GM18508 (cell line): ENCODE data around the gene KDM8.

Experiments used
- ATAC-seq: cut with Tn5 transposase; IDR thresholded peaks from one replicate; pipeline ENCODE4 v1.9.1; 2021; ENCODE audit warnings: moderate number of reproducible peaks; ENCODE audit not compliant: insufficient read depth, unreplicated experiment

Gene KDM8

DNA sequence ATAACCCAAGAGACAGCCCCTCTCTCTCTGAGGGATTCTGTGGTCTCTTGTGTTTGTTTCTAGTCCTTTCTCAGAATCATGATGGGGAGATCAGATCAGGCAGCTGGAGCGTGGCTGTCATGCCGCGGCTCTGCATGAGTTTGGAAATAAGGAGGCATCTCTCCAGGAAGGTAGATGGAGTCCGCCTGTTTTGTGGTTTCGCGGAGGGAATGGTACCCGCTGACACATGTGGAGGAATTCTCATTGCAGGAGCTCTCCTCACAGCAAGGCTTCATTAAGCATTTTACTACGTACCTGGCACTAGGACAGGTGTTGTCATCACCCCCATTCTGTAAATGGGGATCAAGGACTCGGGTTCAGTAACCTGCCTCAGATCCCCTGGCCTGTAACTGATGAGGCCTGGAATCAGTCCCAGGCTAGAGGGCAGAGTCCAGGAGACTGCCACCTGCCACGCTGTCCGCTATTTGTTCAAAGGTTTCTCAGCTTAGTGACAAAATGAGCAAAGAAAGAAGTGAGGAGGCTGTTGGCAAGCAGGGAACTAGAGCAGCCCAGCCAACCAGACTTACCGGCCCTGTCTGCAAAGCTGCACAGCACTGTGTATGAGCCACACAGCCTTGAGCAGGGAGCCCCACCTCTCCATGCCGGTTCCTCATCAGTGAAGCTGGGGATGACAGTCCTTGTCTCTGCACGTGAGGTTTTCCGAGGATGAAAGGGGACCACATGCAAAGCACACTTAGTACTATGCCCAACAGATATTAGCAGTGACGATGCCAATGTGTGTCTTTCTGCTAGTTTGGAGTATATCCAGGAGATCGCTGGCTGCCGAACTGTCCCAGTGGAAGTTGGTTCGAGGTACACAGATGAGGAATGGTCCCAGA, 11.0 kb downstream of the KDM8 start:
- no peak for ATAC-seq

DNA sequence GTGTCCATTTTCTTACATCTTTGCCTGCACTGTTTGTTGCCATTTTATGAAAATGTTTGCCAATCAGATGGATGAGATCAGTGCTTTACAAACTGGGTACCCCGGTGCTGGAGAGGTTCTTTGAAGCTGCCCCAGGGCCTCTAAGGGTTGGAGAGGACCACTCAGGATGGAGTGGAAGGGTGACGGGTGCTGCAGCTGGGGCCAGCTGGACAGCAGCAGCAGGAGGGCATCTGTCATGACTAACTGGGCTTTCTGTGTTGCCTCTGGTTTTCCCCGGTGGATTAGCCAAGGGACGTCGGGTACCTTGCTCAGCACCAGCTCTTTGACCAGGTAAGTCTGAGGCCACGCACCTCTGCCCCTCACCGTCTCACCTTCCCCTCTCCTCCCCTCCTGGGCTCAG, 12.3 kb downstream of the KDM8 start:
- no peak for ATAC-seq

DNA sequence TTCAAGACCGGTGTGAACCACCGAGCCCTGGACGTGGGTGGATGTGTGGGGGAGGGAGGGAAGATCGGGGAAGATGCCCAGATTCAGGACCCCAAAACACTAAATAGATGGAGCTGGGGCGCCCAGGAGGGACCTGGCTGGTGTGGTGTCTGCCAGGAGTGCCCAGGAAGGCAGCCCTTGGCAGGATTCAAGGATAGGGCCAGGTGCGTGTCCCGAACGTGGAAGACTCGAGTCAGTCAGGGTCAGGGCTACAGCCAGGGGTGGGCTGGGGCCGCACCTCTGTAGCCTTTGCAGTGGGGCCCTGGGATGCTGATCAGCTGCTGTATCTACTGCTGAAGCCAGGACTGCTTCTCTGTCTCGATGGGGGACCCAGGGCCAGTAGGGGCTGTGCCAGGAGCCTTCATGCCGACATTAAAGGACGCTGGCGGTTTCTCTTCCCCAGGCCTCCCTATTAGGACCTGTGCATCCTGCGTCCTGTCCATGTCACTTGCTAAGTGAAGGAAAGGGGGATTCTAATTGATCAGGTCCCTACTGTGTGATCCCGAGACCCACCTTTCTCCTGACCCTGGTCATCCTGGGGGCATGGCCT, 13.1 kb downstream of the KDM8 start:
- no peak for ATAC-seq

DNA sequence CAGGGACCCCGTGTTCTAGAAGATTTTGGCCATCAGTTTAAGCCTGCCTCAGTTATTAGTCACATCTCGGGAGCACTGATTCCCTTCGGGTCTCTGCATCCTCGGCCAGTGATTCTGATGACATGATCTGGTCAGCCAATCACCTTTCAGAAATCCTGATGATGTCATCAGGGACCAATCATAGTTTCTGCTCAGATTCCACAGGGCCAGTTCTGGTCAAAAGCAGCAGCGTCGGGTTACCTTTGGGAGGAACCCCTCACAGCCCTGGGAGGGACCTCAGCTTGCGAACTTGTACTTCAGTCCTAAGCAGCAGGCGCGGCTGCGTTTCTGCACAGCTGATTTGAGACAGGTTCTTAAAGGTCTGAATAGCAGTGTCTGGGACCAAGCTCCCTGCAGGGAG, 13.9 kb downstream of the KDM8 start:
- ATAC-seq: no peak

DNA sequence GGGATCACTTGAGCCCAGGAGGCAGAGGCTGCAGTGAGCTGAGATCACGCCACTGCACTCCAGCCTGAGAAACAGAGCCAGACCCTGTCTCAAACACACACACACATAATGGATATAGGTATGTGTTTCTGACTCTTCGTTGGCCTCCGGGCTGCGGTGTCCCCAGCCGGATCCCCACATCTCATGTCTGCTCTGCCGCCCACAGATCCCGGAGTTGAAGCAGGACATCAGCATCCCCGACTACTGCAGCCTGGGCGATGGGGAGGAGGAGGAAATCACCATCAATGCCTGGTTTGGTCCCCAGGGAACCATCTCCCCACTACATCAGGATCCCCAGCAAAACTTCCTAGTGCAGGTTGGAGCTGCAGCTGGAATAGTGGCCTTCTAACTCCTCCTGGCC, 15.4 kb downstream of the KDM8 start:
- ATAC-seq: no peak

DNA sequence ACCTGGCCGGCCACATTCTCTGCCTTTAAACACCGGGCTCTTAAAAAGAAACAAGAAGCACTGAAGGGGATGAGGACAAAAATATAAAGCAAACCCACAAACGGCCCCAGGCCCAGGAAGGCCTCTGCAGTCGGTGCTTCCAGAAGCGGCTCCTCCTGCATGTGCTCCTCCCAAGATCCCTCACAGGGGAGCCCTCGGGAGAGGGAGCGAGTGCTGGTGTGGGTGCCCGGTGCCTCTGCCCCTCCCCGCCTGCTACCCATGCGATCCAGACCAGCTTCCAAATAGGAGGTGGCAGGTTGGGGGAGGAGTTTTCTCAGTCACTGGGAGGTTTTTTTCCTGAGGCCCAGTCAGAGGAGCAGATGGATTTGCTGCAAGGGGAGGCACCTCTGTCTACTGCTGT, 15.8 kb downstream of the KDM8 start:
- ATAC-seq: no peak

DNA sequence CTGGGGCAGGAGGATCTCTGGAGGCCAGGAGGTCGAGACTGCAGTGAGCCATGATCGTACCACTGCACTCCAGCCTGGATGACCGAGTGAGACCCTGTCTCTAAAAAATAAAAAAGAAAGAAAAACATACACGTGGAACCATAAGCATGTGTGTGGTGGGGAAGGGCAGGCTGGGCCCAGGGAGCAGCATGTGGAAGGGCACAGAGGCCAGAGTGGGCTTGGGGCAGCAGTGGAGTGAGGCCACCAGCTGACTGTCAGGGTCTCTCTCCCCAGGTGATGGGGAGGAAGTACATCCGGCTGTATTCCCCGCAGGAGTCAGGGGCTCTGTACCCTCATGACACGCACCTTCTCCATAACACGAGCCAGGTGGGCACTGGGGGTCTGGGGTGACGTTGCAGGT, 16.8 kb downstream of the KDM8 start:
- no peak for ATAC-seq

DNA sequence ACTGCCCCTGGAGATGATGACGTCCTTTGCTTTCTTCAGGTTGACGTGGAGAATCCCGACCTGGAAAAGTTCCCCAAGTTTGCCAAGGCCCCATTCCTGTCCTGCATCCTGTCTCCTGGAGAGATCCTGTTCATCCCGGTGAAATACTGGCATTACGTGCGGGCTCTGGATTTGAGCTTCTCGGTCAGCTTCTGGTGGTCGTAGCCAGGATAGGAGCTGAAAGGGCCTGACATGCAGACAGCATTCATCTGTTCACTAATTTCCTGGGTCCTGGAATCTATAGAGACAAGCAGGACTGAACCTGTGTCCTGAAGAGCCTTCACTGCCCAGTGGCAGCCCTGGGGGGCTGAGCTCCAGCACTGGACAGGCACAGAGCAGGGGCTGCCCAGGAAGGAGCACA, 17.2 kb downstream of the KDM8 start:
- no peak for ATAC-seq

DNA sequence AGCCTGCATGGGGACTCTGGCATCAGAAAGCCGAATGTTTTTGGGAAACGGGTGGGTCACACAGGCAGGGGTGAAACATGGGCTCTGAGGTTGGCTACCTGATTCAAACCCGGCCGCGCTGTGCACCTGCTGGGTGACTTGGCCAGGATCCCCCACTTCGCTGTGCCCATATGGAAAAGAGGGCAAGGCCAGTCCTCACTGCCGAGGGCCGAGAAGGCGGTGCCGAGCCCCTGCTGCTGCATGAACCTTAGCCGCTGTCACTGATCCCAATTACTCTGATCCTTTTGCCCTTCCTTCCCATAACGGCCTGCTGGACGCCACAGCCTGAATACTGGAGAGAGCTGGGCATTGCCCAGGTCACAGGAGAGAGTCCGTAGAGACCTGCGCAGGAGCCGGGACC, 17.7 kb downstream of the KDM8 start:
- no peak for ATAC-seq

DNA sequence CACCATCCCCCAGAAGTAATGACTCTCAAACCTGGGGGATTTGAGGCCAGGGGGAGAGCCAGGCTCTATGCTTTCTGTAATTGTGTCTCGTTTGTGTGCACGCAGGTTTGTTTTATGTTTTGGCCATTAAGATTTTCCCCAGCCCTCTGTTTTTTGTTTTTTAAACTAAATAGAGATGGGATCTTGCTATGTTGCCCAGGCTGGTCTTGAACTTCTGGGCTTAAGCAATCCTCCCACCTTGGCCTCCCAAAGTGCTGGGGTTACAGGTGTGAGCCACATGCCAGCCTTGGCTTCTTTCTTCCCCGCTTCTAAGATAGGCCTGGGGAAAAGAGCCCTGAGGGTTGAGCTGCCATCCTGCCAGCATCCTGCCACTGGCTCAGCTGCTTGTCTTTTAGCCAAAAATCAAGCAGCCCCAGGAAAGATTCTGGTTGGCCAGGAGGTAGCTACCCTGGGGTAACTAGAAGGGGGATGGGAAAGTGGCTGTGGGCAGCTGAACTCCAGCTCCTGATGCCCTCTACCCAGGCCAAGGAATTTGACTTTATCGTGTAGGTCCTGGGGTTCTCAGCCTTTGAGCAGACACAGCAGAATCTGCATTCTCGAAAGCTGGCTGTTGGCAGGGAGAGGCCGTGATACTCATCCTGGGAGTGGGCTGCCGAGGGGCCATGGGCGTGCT, 18.4 kb downstream of the KDM8 start:
- no peak for ATAC-seq

DNA sequence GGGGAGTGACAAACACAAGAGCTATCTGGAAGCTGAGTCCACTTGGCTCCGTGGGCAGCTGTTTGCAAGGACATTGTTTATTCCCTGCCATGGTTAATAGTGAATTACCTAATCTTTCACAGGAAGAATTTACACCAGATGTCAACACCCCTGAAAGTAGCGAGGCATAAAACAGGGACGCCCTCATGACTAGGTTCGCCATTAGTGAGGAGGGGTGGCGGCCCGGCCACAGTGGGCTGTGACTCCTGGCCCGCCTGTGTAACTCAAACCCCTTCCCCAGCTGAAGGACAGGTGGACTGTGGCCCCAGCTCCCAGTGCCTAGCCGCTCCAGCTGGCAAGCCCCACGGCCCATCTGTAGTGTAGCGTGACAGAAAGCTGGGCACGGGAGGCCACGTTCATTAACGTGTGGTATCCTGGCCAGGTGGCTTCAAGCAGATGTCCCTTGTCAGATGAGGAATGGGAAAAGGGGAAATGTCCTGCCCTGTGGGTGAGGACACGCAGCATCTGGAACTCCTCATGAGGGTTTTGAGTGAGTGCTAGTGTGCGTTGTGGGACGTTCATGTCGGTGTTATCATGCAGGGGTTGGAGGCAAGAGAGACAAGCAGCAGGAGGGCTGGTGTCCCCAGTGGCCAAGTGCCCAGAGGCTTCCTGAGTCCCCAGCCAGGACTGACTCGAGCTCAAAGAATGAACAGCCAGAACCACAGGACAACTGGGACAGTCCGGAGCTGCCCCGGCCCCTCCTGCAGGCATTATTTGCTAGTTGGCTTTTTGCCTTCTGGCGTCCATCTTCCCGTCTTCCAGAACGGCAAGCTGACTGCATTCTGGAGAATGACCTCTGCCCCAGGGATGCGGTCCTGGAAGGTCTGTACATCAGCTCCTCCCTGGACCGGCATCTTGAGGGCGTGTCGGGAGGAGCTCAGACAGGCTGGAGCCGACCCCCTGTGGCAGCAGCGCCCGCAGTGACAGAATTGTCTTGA, 19.2 kb downstream of the KDM8 start:
- ATAC-seq: no peak

DNA sequence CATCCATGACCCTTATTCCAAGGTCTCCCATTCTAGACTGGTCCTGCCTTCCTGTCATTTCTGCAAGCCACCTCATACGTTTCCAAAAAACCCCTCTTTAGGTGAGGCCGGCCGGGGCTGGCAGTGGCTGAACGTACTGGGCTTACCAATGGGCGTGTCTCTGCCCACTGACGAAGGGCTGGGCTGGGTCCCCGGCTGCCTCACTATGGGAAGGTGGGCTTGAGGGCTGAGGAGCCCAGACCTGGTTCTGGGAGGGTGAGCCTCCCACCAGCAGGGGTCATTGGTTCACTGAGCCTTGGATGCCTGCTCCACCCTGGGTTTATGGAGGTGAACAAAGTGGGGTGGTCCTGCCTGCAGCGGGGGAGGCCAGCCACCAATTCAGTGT, 19.9 kb downstream of the KDM8 start:
- ATAC-seq: no peak

DNA sequence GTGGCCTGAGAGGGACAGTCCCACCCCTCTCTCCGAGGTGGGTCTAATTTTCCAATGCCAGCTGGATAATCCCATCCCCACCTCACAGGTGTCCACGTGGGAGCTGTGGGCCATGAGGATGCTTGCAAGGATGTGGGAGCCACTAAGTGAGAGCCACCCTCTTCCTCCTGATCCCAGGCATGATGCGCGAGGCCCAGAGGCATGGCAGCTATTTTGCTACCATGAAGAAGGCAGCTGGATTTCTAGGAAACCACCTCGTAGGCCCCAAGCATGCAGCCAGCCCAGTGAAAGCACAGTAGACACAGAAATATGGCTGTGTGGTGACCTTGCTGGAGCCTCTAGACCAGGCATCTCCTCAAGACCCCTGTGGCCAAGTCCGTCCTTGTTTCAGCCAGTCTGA, 20.4 kb downstream of the KDM8 start:
- ATAC-seq: no peak

DNA sequence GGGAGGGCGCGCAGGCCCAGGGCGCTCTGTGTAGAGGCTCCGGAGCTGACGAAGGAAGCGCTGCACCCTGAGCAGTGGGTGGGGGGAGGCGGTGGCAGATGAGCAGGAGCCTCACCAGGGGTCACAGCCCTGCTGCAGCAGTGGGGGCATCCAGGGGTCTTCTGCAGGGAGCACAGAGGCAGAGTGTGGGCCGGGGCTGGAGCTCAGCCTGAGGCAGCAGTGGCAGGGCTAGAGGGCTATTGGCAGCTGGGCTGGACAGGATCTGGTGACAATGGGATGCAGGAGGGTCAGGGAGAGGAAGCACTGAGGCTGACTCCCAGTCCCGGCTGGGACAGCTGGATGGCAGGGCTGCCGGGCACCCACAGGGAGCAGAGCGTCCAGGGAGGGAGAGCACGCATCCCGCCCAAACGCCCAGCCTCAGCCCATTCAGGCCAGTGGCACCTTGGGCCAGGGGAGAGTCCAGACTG, 21.0 kb downstream of the KDM8 start:
- ATAC-seq: no peak

DNA sequence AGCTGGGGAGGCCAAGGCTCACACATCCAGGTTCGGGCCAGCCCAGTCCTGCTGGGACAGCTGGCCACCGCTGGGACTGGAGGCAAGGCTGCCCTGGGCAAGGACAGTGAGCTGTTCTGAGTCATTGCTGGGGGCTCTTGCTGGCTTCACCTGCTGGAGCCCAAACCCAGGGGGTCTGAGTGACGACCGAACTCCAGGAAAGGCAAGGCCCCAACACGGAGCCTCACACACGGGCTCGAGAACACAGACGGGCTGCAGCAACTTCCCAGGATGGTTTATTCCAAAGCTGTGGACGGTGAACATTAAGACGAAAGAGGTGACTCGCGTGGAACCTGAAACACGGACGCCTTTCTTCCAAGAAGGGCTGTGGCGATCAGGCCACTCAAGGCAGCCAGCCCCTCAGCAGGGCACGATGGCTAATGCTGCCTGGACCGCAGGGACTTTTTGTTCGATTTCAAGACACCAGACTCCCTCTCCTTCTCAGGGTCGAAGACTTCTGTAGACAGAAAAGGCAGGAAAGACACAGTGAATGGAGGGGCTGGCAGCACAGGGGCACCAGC, 21.5 kb downstream of the KDM8 start:
- no peak for ATAC-seq

DNA sequence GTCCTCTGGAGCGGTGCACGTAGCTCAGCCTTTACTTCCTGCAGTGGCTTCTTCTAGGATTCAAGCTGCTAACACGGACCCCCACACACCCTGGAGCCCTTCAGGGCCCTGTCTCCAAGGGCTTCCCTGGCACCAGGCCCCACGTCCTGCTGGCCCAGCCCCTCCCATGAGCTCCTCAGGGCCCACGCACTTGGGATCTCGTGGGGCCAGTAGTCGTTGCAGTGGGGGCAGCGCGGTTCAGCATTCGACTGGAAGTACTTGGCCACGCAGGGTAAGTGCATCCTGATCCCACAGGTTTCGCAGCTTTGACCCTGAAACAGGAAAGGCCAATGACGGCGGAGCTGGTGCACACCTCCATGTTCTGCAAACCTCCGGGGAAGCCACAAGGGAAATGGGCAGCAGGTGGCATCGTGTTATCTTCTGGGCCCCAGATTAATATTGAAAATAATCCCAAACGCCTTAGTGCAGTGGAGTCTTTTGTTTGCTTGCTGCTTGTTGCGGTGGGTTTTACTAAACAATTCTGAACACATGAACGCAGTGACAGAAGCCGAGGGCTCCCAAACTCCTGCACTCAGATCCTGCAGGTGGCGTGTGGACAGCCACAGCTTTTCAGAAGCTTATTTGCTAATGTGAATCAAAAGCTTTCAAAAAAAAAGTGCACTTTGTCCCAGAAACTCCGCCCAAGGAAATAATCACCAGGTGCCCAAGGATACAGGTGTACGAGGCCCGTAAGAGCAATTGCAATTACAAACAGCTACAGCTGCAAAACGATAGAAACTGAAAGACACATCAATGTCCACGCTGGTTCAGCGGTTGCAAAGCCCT, 22.4 kb downstream of the KDM8 start:
- no peak for ATAC-seq

DNA sequence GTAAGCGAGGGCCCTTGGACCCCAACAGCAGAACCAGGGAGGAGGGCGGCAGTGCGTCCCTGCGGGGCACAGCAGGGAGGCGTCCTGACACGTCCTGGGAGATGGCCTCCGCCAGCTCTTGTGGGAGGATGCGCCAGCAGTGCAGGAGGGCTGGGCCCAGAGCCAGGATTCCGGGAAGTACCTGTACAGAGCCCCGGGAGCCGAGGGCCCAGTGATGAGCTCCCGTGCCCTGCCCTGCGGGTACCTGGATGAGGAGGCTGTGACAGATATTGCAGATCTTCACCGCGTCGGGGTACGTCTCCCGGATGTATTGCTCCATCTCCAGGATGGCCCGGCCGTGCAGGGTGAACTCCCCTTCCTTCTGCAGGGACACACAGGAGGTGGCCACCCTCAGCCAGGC, 23.1 kb downstream of the KDM8 start:
- ATAC-seq: no peak

DNA sequence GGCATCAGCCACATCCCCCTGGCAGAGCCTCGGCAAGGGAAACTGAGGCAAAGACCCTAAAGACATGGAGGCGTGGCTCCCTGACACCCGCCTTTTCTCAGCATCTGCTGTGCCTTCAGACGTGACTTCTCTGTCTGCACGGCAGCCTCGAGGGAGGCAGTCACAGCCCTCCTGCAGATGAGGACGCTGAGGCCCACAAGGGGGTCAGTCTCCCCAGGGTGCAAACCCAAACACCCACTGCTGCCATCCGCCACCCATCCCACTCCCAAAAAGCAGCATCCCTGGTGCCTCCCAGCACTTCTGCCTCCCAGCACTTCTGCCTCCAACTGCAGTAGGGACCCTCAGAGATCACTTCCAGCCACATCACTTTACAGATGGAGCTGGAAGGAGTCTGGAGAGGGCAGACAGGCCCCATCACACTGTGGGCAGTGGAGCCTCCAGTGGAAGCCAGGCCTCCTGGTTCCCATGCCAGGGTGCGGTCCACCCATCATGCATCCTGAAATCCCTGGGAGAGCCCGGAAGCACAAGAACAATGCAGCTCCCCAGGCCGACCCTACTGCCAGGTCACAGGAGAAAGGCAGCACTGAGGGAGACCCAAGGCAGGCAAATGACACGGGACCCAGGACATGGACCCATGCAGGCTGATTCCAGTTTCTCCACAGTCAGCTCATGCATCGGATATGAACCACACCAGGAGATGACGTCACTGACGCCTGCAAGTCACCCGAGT, 23.8 kb downstream of the KDM8 start:
- no peak for ATAC-seq

DNA sequence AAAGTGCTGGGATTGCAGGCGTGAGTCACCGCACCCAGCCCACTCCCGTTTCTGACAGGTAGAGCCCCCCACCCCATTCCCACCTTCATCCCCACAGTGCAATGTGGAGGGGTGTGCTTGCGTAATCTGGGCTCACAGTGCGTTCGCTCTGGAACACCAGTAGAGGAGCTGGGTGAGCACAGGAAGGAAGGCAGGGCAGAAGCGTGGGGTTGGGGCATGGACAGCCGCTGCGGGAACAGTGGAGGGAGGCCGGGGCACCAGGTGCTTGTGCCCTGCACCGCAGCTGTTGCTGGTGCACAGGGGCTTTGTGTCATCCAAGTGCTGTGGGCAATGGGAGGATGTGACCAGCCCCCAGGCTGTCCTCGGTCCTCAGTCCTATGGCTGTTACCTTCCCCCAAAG, 24.7 kb downstream of the KDM8 start:
- no peak for ATAC-seq
